Smooth muscle cell of the brain vasculature (primary cell): ENCODE results near the gene APCDD1.
"Not testable (repeated sequence)": the region's sequence is repeated elsewhere in the genome, so short reads cannot be mapped to it uniquely, and the experiment has no call there.

Experiments used
- DNase-seq: peaks from one replicate; pipeline ENCODE4 v3.0.0-alpha.2; 2012; ENCODE audit warnings: low read depth, low spot score

APCDD1 gene

DNA sequence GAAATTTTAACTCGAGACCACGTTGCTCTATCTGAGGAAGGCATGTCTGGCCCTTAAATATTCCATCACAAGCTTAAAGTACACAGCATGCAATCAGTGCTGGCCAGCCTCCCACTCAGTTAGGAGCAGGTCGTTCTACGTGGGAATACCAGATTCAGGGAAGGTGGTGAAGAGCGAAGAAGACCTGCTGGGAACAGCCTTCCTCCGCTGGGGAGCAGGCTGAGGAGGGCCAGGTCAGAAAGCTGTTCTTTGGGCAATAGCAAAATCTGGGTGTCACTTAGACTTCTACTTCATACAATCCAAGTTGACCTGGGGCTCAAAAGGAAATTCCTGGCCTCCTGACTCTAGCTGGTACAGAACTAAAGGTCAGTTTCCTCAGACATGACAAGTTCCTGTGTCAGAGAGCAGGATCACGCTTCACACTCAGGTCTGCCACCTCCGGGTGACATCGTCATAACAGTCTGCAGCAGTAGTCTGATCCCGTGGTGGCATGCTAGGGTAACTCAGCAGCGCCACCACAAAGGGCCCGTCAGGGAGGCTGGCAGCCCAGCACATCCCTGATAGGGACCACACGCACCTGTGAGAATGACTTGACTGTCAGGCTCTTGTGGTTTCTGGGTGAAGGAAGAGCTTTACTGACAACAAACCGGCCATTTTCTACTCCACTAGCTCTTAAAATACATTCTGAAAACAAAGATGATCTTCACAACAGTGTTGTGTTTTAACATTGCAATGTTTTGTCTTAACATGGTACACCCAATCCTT lies 36.1 kb downstream of the APCDD1 start:
- no peak for DNase-seq

DNA sequence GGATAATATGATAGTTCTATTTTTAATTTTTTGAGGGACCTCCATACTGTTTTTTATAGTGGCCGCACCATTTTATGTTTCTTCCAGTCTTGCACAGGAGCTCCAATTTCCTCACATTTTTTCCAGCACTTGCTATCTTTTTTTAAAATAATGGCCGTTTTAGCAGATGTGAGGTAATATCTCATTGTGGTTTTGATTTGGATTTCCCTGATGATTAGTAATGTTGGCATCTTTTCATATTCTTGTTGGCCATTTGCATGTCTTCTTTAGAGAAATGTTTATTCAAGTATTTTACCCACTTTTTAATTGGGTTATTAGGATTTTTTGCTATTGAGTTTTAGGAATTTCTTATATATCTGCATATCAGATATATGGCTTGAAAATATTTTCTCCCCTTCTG lies 41.5 kb downstream of the APCDD1 start:
- DNase-seq, result no peak

- no peak for DNase-seq
Measured at GRCh38 chr18:10497206-10497749, 42.8 kb downstream of the APCDD1 start.

DNA sequence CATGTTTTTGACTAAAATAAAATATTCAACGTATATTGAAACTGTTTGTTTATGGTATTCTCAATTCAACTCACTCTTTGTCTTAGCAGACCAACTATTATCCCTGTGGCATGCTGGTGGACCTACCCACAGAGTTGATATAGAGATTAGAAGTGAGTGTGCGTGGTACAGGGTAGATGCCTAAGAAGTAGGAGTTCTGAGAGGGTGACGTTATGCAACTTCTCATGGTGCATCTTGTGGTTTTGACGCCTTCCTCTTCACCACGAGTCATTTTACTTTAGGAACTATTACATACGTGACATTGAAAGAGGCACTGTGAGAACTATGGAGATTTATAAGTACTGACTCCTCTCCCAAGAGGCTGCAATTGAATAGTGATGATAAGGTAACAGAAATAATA lies 44.8 kb downstream of the APCDD1 start:
- no peak for DNase-seq

GRCh38 chr18:10500038-10500437 lies 45.6 kb downstream of the APCDD1 start:
- no peak for DNase-seq

DNA sequence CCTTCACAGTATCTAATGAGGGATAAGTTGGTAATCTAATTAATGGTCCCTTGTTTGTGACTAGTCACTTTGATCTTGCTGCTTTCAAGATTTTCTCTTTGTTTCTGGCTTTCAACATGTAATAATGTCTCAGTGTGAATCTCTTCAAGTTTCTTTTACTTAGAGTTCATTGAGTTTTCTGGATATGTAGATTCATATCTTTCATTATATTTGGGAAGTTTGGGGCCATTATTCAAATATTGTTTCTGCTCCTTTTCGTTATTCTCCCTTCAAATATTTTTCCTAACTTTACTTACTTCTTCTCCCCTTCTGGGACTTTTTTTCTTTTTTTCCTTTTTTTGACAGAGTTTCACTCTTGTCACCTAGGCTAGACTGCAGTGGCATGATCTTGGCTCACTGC lies 50.3 kb downstream of the APCDD1 start:
- no peak for DNase-seq

- not testable (repeated sequence) for DNase-seq
Measured at GRCh38 chr18:10505892-10506291, 51.5 kb downstream of the APCDD1 start.

- no peak for DNase-seq
Measured at GRCh38 chr18:10508591-10508990, 54.2 kb downstream of the APCDD1 start.

DNA sequence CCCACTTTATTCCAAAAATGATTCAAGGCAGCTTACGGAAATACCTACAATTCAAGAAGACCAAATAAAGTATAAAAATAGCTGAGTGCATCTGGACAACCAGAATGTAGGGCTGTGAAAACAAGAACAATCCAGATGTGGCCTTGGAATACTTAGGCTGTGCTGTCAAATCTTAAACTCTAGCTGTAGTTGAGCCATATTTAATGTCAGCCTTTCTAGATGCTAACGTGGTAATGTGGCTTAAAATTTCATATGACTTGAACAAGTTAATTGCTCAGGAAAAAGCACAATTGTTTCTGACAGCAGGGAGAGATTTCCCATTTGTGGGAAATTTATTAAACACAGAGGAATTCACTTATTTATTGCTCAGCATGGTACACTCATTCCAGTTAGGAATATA lies 56.8 kb downstream of the APCDD1 start:
- DNase-seq, result no peak

GRCh38 chr18:10514082-10514481 lies 59.6 kb downstream of the APCDD1 start:
- DNase-seq, result no peak

- DNase-seq, result no peak
Measured at GRCh38 chr18:10514601-10515000, 60.2 kb downstream of the APCDD1 start.

DNA sequence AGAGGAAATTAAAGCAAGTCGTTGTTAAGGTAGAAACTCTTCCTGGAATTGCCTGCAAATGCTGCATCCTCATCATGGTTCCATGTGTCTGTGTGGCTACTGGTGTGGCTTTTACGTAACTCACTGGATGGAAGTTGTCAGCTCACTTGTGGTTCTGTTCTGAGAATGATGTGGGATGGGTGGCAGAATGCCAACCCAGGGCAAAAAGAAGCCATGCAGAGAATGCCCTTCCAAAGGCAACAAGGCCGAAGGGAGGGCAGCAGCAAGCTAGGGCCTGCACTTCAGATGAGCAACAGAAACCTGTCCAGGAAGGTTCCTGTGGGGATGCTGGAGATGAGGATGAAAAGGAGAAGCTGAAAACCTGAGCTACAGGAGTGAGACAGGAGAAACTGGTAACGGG lies 61.0 kb downstream of the APCDD1 start:
- no peak for DNase-seq

GRCh38 chr18:10516078-10516477 lies 61.6 kb downstream of the APCDD1 start:
- DNase-seq, result no peak

GRCh38 chr18:10518595-10519255 lies 64.3 kb downstream of the APCDD1 start:
- DNase-seq, result no peak

- no peak for DNase-seq
Measured at GRCh38 chr18:10519366-10519765, 64.9 kb downstream of the APCDD1 start.

- DNase-seq, result peak; percentile 87
Measured at GRCh38 chr18:10519999-10520935, 65.8 kb downstream of the APCDD1 start.

- no peak for DNase-seq
Measured at GRCh38 chr18:10521566-10521965, 67.1 kb downstream of the APCDD1 start.

DNA sequence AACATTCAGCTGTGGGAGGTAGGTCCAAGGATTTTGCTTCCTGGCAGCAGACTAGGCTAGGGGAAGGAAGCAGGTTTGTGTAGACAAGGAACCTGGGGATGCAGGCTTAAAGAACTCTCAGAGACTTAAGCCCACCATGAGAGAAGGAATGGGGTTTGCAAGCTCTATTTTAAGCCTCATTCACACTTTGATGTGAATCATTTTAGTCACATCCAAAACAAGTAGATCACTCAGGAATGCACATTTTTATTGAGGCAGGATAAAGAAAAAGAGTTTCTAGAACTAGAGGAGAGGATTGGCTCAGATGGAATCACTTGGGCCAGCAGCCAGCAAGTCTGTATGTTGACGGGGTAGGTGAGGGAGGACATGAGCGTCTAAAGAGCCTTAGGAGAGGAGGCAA lies 68.1 kb downstream of the APCDD1 start:
- DNase-seq, result no peak

- no peak for DNase-seq
Measured at GRCh38 chr18:10523544-10523943, 69.1 kb downstream of the APCDD1 start.

GRCh38 chr18:10524507-10525370 lies 70.3 kb downstream of the APCDD1 start:
- DNase-seq, result no peak

DNA sequence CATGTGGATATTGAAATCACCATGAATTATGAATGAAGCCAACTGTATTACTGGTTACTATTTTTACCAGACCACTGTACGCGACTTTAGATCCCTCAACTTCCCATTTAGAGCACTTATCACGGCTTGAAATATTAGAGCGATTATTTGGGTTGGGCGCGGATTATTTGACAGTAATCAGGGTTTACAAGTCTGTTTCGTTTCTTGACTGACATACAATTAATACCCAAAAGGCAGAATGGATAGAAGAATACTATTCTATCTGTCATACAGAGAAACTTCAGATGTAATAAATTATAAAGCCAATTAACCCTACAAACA lies 70.9 kb downstream of the APCDD1 start:
- no peak for DNase-seq
